GM12873 (cell line): ENCODE data around the gene CEP170B.

ENCODE experiments used
- CTCF ChIP-seq: IDR thresholded peaks from 2 replicates; pipeline ENCODE4 v1.5.1; 2012; ENCODE audit warnings: low read depth, mild to moderate bottlenecking, moderate library complexity, low read length, control low read depth; ENCODE audit not compliant: insufficient read depth; ENCODE audit errors: missing control alignments

Gene CEP170B

GRCh38 chr14:104895786-104896661 lies 31.0 kb downstream of the CEP170B start:
- TF ChIP-seq CTCF, result no peak

- no peak for TF ChIP-seq CTCF
These were observed 32.5 kb downstream of the CEP170B start for GRCh38 chr14:104897330-104898194.

GRCh38 chr14:104898195-104898558 lies 33.1 kb downstream of the CEP170B start:
- TF ChIP-seq CTCF, result no peak

GRCh38 chr14:104898870-104899510 lies 33.9 kb downstream of the CEP170B start:
- no peak for TF ChIP-seq CTCF

GRCh38 chr14:104899781-104900180 lies 34.7 kb downstream of the CEP170B start:
- TF ChIP-seq CTCF, result no peak

GRCh38 chr14:104900639-104901512 lies 35.8 kb downstream of the CEP170B start:
- no peak for TF ChIP-seq CTCF
